Loucy (cell line): ENCODE data around the gene SHC1.

ENCODE experiments used
- H2AFZ ChIP-seq: fragments of 200-600 bp; sonication (generic); 2 replicates; pipeline ENCODE4 v1.6.0; 2016; ENCODE audit warnings: antibody characterized with exemption, mild to moderate bottlenecking, low read length, moderate library complexity
- H3F3A ChIP-seq: fragments of 200-600 bp; 2 replicates; pipeline ENCODE4 v1.6.0; 2016; ENCODE audit warnings: antibody characterized with exemption, low read depth, mild to moderate bottlenecking
- H3K27me3 ChIP-seq: fragments of 200-600 bp; sonication (generic); 2 replicates; pipeline ENCODE4 v1.6.1; 2014; ENCODE audit warnings: low read length, mild to moderate bottlenecking; ENCODE audit not compliant: insufficient read depth, poor library complexity, severe bottlenecking
- H3K36me3 ChIP-seq: fragments of 200-600 bp; sonication (generic); 2 replicates; pipeline ENCODE4 v1.6.1; 2016; ENCODE audit warnings: low read length; ENCODE audit not compliant: insufficient read depth
- H3K4me1 ChIP-seq: fragments of 200-600 bp; sonication (generic); 2 replicates; pipeline ENCODE4 v1.5.1; 2014; ENCODE audit warnings: low read length, mild to moderate bottlenecking; ENCODE audit not compliant: insufficient read depth, poor library complexity, severe bottlenecking
- H3K4me2 ChIP-seq: fragments of 200-600 bp; sonication (generic); 2 replicates; pipeline ENCODE4 v1.6.0; 2014; ENCODE audit warnings: antibody characterized with exemption, low read length, low read depth, mild to moderate bottlenecking; ENCODE audit not compliant: poor library complexity, severe bottlenecking
- H3K4me3 ChIP-seq: fragments of 200-600 bp; sonication (generic); 2 replicates; pipeline ENCODE4 v1.5.1; 2014; ENCODE audit warnings: low read length, mild to moderate bottlenecking, mixed read lengths; ENCODE audit not compliant: poor library complexity, severe bottlenecking
- H3K79me2 ChIP-seq: fragments of 200-600 bp; sonication (generic); 2 replicates; pipeline ENCODE4 v1.6.1; 2014; ENCODE audit warnings: low read length; ENCODE audit not compliant: insufficient read depth
- H3K9ac ChIP-seq: fragments of 200-600 bp; sonication (generic); 2 replicates; pipeline ENCODE4 v1.6.0; 2014; ENCODE audit warnings: mild to moderate bottlenecking, low read depth, low read length, moderate library complexity; ENCODE audit not compliant: poor library complexity, severe bottlenecking
- H3K9me2 ChIP-seq: fragments of 200-600 bp; sonication (generic); replicated peaks from 2 replicates; pipeline ENCODE4 v1.6.1; 2016; ENCODE audit warnings: low read depth, low read length, mixed read lengths
- H3K9me3 ChIP-seq: fragments of 200-600 bp; sonication (generic); 2 replicates; pipeline ENCODE4 v1.6.1; 2014; ENCODE audit warnings: mild to moderate bottlenecking, antibody characterized with exemption, low read length, low read depth; ENCODE audit not compliant: insufficient read depth
- H4K20me1 ChIP-seq: fragments of 200-600 bp; sonication (generic); 2 replicates; pipeline ENCODE4 v1.6.0; 2014; ENCODE audit warnings: antibody characterized with exemption, low read length, mild to moderate bottlenecking; ENCODE audit not compliant: insufficient read depth, poor library complexity, severe bottlenecking
- EZH2phosphoT487 ChIP-seq: fragments of 200-600 bp; IDR thresholded peaks from 2 replicates; pipeline ENCODE4 v1.6.1; 2018; ENCODE audit warnings: antibody characterized with exemption, mild to moderate bottlenecking, moderate library complexity, borderline replicate concordance
- TF ChIP-seq, protein P1 (sequence below): fragments of 200-600 bp; sonication (generic); conservative IDR thresholded peaks from 2 replicates; pipeline ENCODE4 v1.5.1; 2014; ENCODE audit warnings: mild to moderate bottlenecking, antibody characterized with exemption, low read length

SHC1 gene

GRCh38 chr1:154967331-154967950, 3.1 kb downstream of the SHC1 start:
- H3K4me2 ChIP-seq = no peak overlapping the region
- H2AFZ ChIP-seq = no peak overlapping the region
- H3K9ac ChIP-seq = no peak overlapping the region
- H3K9me2 ChIP-seq = no peaks in the 10 kb centered on the region
- TF ChIP-seq, protein P1, sequence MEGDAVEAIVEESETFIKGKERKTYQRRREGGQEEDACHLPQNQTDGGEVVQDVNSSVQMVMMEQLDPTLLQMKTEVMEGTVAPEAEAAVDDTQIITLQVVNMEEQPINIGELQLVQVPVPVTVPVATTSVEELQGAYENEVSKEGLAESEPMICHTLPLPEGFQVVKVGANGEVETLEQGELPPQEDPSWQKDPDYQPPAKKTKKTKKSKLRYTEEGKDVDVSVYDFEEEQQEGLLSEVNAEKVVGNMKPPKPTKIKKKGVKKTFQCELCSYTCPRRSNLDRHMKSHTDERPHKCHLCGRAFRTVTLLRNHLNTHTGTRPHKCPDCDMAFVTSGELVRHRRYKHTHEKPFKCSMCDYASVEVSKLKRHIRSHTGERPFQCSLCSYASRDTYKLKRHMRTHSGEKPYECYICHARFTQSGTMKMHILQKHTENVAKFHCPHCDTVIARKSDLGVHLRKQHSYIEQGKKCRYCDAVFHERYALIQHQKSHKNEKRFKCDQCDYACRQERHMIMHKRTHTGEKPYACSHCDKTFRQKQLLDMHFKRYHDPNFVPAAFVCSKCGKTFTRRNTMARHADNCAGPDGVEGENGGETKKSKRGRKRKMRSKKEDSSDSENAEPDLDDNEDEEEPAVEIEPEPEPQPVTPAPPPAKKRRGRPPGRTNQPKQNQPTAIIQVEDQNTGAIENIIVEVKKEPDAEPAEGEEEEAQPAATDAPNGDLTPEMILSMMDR = no peak
- no peak for TF ChIP-seq EZH2phosphoT487
- H3K9me3 ChIP-seq = no peaks in the 10 kb centered on the region
- H3K79me2 ChIP-seq = peaks cover 56% of the 10 kb centered on the region
- H3K4me3 ChIP-seq = no peak overlapping the region
- peaks cover 40% of the 10 kb centered on the region; the same call in 1 of the 2 replicates for H3K36me3 ChIP-seq
- H3F3A ChIP-seq = no peaks in the 10 kb centered on the region; the same call in 1 of the 2 replicates
- H3K4me1 ChIP-seq = peaks cover 34% of the 10 kb centered on the region
- no peaks in the 10 kb centered on the region for H3K27me3 ChIP-seq
- peaks cover 6% of the 10 kb centered on the region for H4K20me1 ChIP-seq

DNA sequence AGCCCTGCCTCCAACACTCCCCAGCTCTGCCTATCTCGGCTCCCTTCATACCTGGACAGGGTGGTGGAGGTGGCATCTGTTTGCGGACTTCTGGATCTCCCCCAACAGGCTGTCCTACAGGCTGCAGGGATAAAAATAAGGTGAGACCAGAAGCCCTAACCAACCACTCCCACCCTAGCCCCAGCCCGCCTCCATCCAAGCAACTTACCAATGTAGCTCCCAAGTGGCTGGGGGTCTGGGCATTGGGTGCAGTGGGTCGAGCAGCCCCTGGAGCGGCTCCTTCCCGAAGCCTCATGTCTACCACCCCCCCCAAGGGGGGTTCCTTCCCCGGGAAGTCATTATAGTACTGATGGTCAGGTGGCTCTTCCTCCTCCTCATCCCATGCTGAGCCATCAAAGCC, 4.4 kb downstream of the SHC1 start:
- Histone ChIP-seq H2AFZ (no peak overlapping the region), H3K4me2 (no peak overlapping the region), H3K9me3 (no peaks in the 10 kb centered on the region), H3K4me1 (peaks cover 30% of the 10 kb centered on the region), H3K27me3 (no peaks in the 10 kb centered on the region), H3K4me3 (no peak overlapping the region), H3K79me2 (peaks cover 51% of the 10 kb centered on the region), H3K9me2 (no peaks in the 10 kb centered on the region), H3K36me3 (peaks cover 40% of the 10 kb centered on the region; the same call in 1 of the 2 replicates), H4K20me1 (peaks cover 5% of the 10 kb centered on the region), H3K9ac (no peak overlapping the region), H3F3A (no peaks in the 10 kb centered on the region; the same call in 1 of the 2 replicates)
- TF ChIP-seq EZH2phosphoT487 = no peak
- TF ChIP-seq, protein P1 = no peak

GRCh38 chr1:154964359-154964758, 6.2 kb downstream of the SHC1 start:
- H3K4me1 ChIP-seq = peaks cover 22% of the 10 kb centered on the region
- no peaks in the 10 kb centered on the region; the same call in 1 of the 2 replicates for H3F3A ChIP-seq
- H4K20me1 ChIP-seq = peaks cover 13% of the 10 kb centered on the region
- TF ChIP-seq EZH2phosphoT487 = no peak
- TF ChIP-seq, protein P1 = no peak
- no peak overlapping the region for H3K4me3 ChIP-seq
- no peaks in the 10 kb centered on the region for H3K9me3 ChIP-seq
- no peaks in the 10 kb centered on the region for H3K27me3 ChIP-seq
- peaks cover 40% of the 10 kb centered on the region; the same call in 1 of the 2 replicates for H3K36me3 ChIP-seq
- H3K9me2 ChIP-seq = no peaks in the 10 kb centered on the region
- H3K9ac ChIP-seq = no peak overlapping the region
- no peak overlapping the region for H3K4me2 ChIP-seq
- H2AFZ ChIP-seq = no peak overlapping the region
- H3K79me2 ChIP-seq = peaks cover 51% of the 10 kb centered on the region
